GM12891 (cell line): ENCODE data around the gene LCN6.

Source experiments
- POLR2A ChIP-seq: IDR thresholded peaks from 2 replicates; pipeline ENCODE4 v1.6.1; 2011; ENCODE audit warnings: low read depth, low read length, control low read depth
- POLR2AphosphoS5 ChIP-seq: IDR thresholded peaks from 2 replicates; pipeline ENCODE4 v1.6.1; 2011; ENCODE audit warnings: low read depth, low read length, control low read depth

- no peak for TF ChIP-seq POLR2A
- no peak for TF ChIP-seq POLR2AphosphoS5
These were observed 41.3 kb downstream of the LCN6 start for GRCh38 chr9:136707011-136707410.
